Breast epithelium (tissue), 4 donors: ENCODE results near the gene PNKD. TPM values are rescaled to one million over a fixed set of nuclear protein-coding genes. Genes with fewer than 3 reads are reported as not detected.
A peak's percentile ranks its signal among the peaks of the same experiment; 100 is the strongest.

Experiments used
- DNase-seq, 2 donors: peaks; one replicate each; pipeline ENCODE4 v3.0.0-alpha.2; 2019; ENCODE audit warnings: low spot score in 2 of 2
- H3K27ac ChIP-seq, 2 donors: fragments of 200-600 bp; sonication (generic) in 1 of 2; one replicate each; pipeline ENCODE4 v1.5.1; 2016 to 2019; ENCODE audit warnings: mild to moderate bottlenecking in 1 of 2
- H3K27me3 ChIP-seq, 2 donors: fragments of 200-600 bp; sonication (generic) in 1 of 2; one replicate each; pipeline versions ENCODE4 v1.5.1 to v1.6.0; 2017 to 2019; ENCODE audit warnings: control low read depth in 1 of 2, mild to moderate bottlenecking in 1 of 2
- H3K36me3 ChIP-seq: fragments of 200-600 bp; one replicate; pipeline ENCODE4 v1.5.1; 2019
- H3K4me1 ChIP-seq, 2 donors: fragments of 200-600 bp; sonication (generic); one replicate each; pipeline ENCODE4 v1.5.1; 2016 to 2019; ENCODE audit warnings: control low read depth in 1 of 2
- H3K4me3 ChIP-seq, 3 donors: fragments of 200-600 bp; sonication (generic); 1 replicate in 2 of 3; 2 replicates in 1 of 3; pipeline ENCODE4 v1.5.1; 2016 to 2019; ENCODE audit warnings: mild to moderate bottlenecking in 3 of 3, moderate library complexity in 2 of 3
- H3K9me3 ChIP-seq, 2 donors: fragments of 200-600 bp; sonication (generic) in 1 of 2; one replicate each; pipeline ENCODE4 v1.5.1; 2016 to 2019; ENCODE audit warnings: control low read depth in 1 of 2
- POLR2A ChIP-seq: fragments of 450-650 bp; IDR thresholded peaks from one replicate; pipeline ENCODE4 v1.6.1; 2016; ENCODE audit warnings: antibody characterized with exemption, mild to moderate bottlenecking, moderate library complexity
- POLR2AphosphoS5 ChIP-seq, 3 donors: sonication (generic); formaldehyde crosslinking; IDR thresholded peaks; one replicate each; pipeline ENCODE4 v1.6.1; 2017; ENCODE audit warnings: antibody characterized with exemption in 3 of 3
- intact Hi-C: fragments of 100-400 bp; cut with DNase I; formaldehyde crosslinking; loops from one replicate; pipeline ENCODE4 v1.15.1; 2023; ENCODE audit warnings: low total_unique reads
- total RNA-seq, 3 donors: library from RNA; depleted of rRNA; stranded (reverse); fragments of >200 nt; gene quantifications; one replicate each; pipeline ENCODE4 v1.1.0, GENCODE V29; 2016
- TF ChIP-seq, protein P1 (sequence below), 3 donors: fragments of 450-650 bp; IDR thresholded peaks; one replicate each; pipeline ENCODE4 v1.5.1; 2016 to 2017; ENCODE audit warnings: antibody characterized with exemption in 3 of 3, mild to moderate bottlenecking in 3 of 3, moderate library complexity in 3 of 3

Gene PNKD
- total RNA-seq, 3 donors from 2014 or later: 30.2 to 48.3 (median 35.6) TPM

DNA sequence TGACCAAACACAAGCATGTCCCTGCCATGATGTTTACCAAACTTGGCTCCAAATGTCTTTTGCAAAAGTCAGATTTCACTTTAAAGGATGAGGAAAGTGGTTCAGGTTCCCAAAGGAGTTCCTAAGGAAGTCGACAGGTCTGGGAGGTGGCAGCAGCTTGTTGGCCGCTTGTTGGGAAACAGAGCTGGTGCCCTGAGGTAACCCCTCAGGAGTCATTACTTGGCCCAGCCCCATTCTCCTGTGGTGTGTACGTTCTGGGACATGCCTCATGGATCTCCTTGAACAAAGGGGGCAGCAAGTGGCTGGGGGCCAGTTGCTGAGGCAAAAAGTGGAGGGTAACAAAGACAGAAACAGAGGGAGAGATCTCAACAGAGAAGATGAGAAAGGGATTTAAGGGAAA, 11.1 kb downstream of the PNKD start:
- TF ChIP-seq, protein P1, sequence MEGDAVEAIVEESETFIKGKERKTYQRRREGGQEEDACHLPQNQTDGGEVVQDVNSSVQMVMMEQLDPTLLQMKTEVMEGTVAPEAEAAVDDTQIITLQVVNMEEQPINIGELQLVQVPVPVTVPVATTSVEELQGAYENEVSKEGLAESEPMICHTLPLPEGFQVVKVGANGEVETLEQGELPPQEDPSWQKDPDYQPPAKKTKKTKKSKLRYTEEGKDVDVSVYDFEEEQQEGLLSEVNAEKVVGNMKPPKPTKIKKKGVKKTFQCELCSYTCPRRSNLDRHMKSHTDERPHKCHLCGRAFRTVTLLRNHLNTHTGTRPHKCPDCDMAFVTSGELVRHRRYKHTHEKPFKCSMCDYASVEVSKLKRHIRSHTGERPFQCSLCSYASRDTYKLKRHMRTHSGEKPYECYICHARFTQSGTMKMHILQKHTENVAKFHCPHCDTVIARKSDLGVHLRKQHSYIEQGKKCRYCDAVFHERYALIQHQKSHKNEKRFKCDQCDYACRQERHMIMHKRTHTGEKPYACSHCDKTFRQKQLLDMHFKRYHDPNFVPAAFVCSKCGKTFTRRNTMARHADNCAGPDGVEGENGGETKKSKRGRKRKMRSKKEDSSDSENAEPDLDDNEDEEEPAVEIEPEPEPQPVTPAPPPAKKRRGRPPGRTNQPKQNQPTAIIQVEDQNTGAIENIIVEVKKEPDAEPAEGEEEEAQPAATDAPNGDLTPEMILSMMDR (IDR thresholded peaks at IDR 0.05): no peak
- TF ChIP-seq POLR2AphosphoS5 (IDR thresholded peaks at IDR 0.05): no peak
- no peak for TF ChIP-seq POLR2A
- Histone ChIP-seq H3K4me3 (no peak overlapping the region), H3K27ac (peak overlapping the region; percentile 95 to 97), H3K9me3 (no peaks in the 10 kb centered on the region), H3K27me3 (no peaks in the 10 kb centered on the region), H3K4me1 (peaks cover 16 to 52% of the 10 kb centered on the region in 2 donors), H3K36me3 (no peaks in the 10 kb centered on the region)
- intact Hi-C loops: no loop called here
- DNase-seq: peak in 1 of 2 donors; percentile 62

DNA sequence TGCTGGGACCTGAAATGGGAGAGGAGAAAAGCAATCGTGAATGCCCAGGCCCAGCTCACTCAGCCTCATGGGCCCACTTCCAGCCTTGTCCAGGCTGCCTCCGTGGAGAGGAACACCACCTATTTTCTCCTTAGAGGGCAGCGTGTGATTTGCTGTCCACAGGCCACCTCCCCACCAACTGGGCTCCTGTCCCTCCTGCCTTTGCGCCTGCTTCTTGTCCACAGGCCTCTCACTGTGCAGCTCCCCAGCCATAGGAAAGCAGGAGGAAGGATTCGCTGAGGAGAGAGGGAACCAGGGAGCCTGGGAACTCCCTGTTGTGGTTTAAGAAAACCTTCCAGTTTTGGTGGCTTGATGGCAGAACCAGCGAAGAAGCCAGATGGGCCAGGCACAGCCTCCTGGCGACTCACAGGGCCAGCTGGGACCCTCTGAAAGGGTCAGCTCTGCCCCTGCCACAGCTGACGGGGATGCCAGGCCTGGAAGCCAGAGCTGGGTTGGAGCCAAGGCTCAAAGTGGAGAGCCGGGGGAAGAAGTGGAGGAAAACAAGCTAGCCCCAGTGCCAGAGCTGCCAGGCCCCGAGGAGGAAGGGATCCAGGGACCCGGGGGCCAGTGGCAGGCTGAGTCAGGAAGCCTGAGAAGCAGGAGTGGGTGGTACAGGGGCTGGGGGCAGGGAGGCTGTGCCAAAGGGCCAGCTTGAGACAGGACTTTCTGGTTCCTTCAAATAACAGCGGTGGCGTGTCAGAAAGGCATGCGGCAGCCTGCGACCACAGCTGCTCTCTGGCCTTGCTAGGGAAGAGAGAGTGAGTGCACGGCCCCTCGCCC, 12.1 kb downstream of the PNKD start:
- Histone ChIP-seq H3K9me3 (no peaks in the 10 kb centered on the region), H3K36me3 (no peaks in the 10 kb centered on the region), H3K27ac (peak overlapping the region; percentile 95 to 97), H3K4me1 (peaks cover 17 to 53% of the 10 kb centered on the region in 2 donors), H3K27me3 (no peaks in the 10 kb centered on the region), H3K4me3 (peak overlapping the region in 2 of 3 donors; percentile 11 to 34)
- peak; percentile 85 to 90 for DNase-seq
- intact Hi-C loops: no loop called here
- TF ChIP-seq POLR2AphosphoS5 (IDR thresholded peaks at IDR 0.05) (peak in 1 of 3 donors; percentile 60), POLR2A (no peak)
- TF ChIP-seq, protein P1 (IDR thresholded peaks at IDR 0.05): no peak

- no peaks in the 10 kb centered on the region for H3K27me3 ChIP-seq
- TF ChIP-seq, protein P1 (IDR thresholded peaks at IDR 0.05): no peak
- TF ChIP-seq POLR2AphosphoS5 (IDR thresholded peaks at IDR 0.05) (peak in 1 of 3 donors; percentile 14), POLR2A (no peak)
- H3K4me1 ChIP-seq: peaks cover 17 to 53% of the 10 kb centered on the region in 2 donors
- no peaks in the 10 kb centered on the region for H3K9me3 ChIP-seq
- H3K4me3 ChIP-seq: peak overlapping the region in 1 of 3 donors; percentile 50
- no peaks in the 10 kb centered on the region for H3K36me3 ChIP-seq
- DNase-seq: no peak
- intact Hi-C loops: no loop called here
- H3K27ac ChIP-seq: peak overlapping the region; percentile 97 to 99
Measured at GRCh38 chr2:218284106-218284811, 13.9 kb downstream of the PNKD start.

GRCh38 chr2:218285604-218286003, 15.3 kb downstream of the PNKD start:
- Histone ChIP-seq H3K27me3 (no peaks in the 10 kb centered on the region), H3K4me3 (peak overlapping the region; percentile 36 to 63 (median 39)), H3K4me1 (peaks cover 17 to 63% of the 10 kb centered on the region in 2 donors), H3K27ac (peak overlapping the region; percentile 97 to 99), H3K9me3 (no peaks in the 10 kb centered on the region), H3K36me3 (no peaks in the 10 kb centered on the region)
- intact Hi-C loops: no loop called here
- TF ChIP-seq POLR2A: no peak
- TF ChIP-seq POLR2AphosphoS5 (IDR thresholded peaks at IDR 0.05): peak; percentile 18 to 29 (median 22)
- peak; percentile 80 to 89 for DNase-seq

DNA sequence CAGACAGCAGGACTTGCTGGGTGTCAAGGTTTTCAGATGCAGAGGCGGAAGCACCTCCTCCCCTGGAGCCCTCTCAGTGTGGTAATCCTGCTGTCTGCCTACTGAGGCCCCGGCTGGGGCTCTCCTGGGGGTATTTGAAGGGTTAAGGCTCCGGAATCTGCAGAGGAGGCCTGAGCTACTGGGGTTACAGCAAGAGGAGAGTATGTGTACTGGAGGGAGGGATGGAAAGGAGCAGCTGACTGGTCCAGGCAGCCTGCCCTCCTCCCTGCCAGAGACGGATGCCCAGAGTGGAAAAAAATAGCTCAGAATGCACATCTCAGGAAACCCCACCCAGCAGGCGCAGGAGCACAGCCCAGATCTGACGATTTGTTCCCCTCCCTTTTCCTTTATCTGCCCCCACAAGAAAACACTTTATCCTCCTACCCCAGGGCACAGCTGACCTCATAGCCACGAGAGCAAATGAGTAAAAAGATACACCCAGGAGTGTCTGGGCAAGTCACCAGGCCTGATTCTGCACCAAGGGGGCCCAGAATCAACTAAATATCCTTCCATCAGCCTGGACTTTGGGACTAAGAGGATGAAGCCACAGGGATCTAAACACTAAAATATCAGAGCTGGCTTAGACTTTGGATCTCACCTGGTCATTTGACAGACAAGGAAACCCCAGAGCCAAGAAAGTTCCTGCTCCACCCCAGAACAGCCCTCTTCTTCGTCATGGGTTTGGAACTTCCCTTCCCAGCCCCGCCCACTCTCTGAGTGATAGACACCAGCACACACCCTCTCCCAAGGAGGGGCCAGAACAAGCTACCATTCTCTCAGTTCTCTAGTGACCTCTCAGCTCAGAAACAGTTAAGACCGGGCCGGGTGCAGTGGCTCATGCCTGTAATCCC, 16.5 kb downstream of the PNKD start:
- H3K27me3 ChIP-seq: no peaks in the 10 kb centered on the region
- H3K9me3 ChIP-seq: no peaks in the 10 kb centered on the region
- TF ChIP-seq POLR2AphosphoS5 (IDR thresholded peaks at IDR 0.05): peak; percentile 35 to 72 (median 48)
- no peak for TF ChIP-seq POLR2A
- DNase-seq: peak; percentile 77 to 83
- peak overlapping the region; percentile 36 to 63 (median 39) for H3K4me3 ChIP-seq
- H3K27ac ChIP-seq: peak overlapping the region; percentile 97 to 99
- H3K4me1 ChIP-seq: peaks cover 15 to 64% of the 10 kb centered on the region in 2 donors
- intact Hi-C loops: no loop called here
- H3K36me3 ChIP-seq: no peaks in the 10 kb centered on the region
